22Rv1 (cell line): Measurements from ENCODE around the gene HOXD8.

ENCODE experiments used
- ZFX ChIP-seq: fragments of 450-650 bp; IDR thresholded peaks from 2 replicates; pipeline ENCODE4 v1.6.1; 2017; ENCODE audit warnings: antibody characterized with exemption, borderline replicate concordance
- TF ChIP-seq, protein P1 (sequence below): fragments of 450-650 bp; IDR thresholded peaks from 2 replicates; pipeline ENCODE4 v1.5.1; 2017; ENCODE audit warnings: mild to moderate bottlenecking

DNA sequence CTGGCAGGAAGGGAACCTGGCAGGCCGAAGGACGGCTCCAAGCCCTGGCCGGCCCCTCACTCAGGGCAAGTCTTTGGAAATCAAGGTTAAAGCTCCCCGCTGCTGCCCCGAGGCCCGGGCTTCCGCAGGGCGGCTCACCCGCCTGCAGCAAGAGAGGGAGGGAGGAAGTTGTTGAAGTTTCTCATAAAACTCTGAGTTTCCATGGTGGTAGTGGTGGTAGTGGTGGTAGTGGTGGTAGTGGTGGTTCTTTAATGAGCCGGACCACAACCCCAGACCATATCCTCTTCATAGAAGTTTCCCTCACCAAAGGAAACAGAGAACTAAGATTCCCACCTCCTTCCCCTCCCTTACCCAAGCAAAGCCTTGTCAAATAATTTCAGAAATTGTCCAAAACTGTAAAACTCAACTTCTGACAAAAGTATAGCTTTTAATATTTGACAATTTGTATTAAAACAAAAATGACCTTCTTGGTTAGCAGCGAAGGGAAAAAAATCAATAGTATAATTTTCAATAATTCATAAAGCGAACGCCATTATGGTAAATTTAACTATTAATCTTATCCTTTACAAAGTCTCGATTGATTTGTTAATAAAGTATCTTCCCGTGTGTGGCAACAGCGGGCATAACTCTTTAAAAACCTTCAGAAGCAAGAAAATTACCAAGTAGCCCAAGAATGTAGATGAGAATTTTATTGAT, 14.4 kb upstream of the HOXD8 start:
- TF ChIP-seq, protein P1, sequence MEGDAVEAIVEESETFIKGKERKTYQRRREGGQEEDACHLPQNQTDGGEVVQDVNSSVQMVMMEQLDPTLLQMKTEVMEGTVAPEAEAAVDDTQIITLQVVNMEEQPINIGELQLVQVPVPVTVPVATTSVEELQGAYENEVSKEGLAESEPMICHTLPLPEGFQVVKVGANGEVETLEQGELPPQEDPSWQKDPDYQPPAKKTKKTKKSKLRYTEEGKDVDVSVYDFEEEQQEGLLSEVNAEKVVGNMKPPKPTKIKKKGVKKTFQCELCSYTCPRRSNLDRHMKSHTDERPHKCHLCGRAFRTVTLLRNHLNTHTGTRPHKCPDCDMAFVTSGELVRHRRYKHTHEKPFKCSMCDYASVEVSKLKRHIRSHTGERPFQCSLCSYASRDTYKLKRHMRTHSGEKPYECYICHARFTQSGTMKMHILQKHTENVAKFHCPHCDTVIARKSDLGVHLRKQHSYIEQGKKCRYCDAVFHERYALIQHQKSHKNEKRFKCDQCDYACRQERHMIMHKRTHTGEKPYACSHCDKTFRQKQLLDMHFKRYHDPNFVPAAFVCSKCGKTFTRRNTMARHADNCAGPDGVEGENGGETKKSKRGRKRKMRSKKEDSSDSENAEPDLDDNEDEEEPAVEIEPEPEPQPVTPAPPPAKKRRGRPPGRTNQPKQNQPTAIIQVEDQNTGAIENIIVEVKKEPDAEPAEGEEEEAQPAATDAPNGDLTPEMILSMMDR: no peak
- TF ChIP-seq ZFX: no peak
